ENCODE results near the gene FHOD3.
"Not testable (repeated sequence)": the region's sequence is repeated elsewhere in the genome, so short reads cannot be mapped to it uniquely, and the experiment has no call there.

Gene FHOD3

GRCh38 chr18:36546876-36547275 lies 249.4 kb downstream of the FHOD3 start:
- no peaks in the 10 kb centered on the region for H3K9me3 ChIP-seq (ENCODE audit: low read length)
- no peaks in the 10 kb centered on the region for H3K4me1 ChIP-seq (ENCODE audit: insufficient read depth, low read length)
- H3K27ac ChIP-seq (ENCODE audit: low read depth, low read length): no peak overlapping the region
- H3K9ac ChIP-seq (ENCODE audit: low read length): no peak overlapping the region
- H3K36me3 ChIP-seq (ENCODE audit: insufficient read depth, low read length): no peaks in the 10 kb centered on the region
- H3K27me3 ChIP-seq (ENCODE audit: control insufficient read depth in 1 of 2, insufficient read depth in 2 of 2, low read length in 2 of 2): no peaks in the 10 kb centered on the region
- no peak overlapping the region for H3K4me3 ChIP-seq (ENCODE audit: low read depth in 1 of 2, low read length in 2 of 2)

DNA sequence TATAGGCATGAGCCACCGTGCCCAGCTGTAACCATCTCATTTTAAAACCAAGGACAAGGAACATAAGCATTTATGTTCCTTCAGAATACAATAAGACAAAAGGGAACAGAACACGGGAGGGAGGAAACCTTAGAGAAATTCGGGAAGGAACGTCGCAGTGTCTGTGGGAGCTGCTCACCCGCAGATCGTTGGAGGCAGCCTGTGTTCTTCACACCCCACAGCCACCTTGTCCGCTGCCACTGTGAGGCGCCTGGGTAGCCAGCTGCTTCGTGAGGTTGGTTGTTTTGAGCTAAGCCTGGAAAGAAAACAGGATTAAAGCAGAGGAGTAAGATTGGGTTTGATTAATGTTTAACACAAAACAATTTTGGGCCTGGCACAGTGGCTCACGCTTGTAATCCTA lies 250.0 kb downstream of the FHOD3 start:
- H3K9me3 ChIP-seq (ENCODE audit: low read length): no peaks in the 10 kb centered on the region
- no peaks in the 10 kb centered on the region for H3K27me3 ChIP-seq (ENCODE audit: control insufficient read depth in 1 of 2, insufficient read depth in 2 of 2, low read length in 2 of 2)
- H3K4me1 ChIP-seq (ENCODE audit: insufficient read depth, low read length): no peaks in the 10 kb centered on the region
- no peak overlapping the region for H3K27ac ChIP-seq (ENCODE audit: low read depth, low read length)
- no peak overlapping the region for H3K4me3 ChIP-seq (ENCODE audit: low read depth in 1 of 2, low read length in 2 of 2)
- no peaks in the 10 kb centered on the region for H3K36me3 ChIP-seq (ENCODE audit: insufficient read depth, low read length)
- H3K9ac ChIP-seq (ENCODE audit: low read length): no peak overlapping the region

DNA sequence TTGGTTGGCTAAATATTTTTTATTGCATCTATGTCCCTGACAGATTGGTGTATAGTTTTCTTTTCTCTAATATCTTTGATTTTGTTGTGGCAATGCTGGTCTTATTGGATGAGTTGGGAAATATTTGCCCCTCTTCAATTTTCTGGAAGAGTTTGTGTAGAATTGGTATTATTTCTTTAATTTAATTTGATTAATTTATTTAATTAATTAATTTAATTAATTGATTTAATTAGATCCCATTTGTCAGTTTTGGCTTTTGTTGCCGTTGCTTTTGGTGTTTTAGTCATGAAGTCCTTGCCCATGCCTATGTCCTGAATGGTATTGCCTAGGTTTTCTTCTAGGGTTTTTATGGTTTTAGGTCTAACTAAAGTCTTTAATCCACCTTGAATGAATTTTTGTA lies 253.8 kb downstream of the FHOD3 start:
- not testable (repeated sequence) for H3K27ac ChIP-seq (ENCODE audit: low read depth, low read length); H3K4me3 ChIP-seq (ENCODE audit: low read depth in 1 of 2, low read length in 2 of 2); H3K36me3 ChIP-seq (ENCODE audit: insufficient read depth, low read length); H3K9me3 ChIP-seq (ENCODE audit: low read length); H3K27me3 ChIP-seq (ENCODE audit: control insufficient read depth in 1 of 2, insufficient read depth in 2 of 2, low read length in 2 of 2); H3K4me1 ChIP-seq (ENCODE audit: insufficient read depth, low read length); H3K9ac ChIP-seq (ENCODE audit: low read length)

- no peak overlapping the region for H3K27ac ChIP-seq (ENCODE audit: low read depth, low read length)
- H3K9ac ChIP-seq (ENCODE audit: low read length): no peak overlapping the region
- H3K4me1 ChIP-seq (ENCODE audit: insufficient read depth, low read length): no peaks in the 10 kb centered on the region
- H3K27me3 ChIP-seq (ENCODE audit: control insufficient read depth in 1 of 2, insufficient read depth in 2 of 2, low read length in 2 of 2): no peaks in the 10 kb centered on the region
- no peaks in the 10 kb centered on the region for H3K9me3 ChIP-seq (ENCODE audit: low read length)
- no peaks in the 10 kb centered on the region for H3K36me3 ChIP-seq (ENCODE audit: insufficient read depth, low read length)
- H3K4me3 ChIP-seq (ENCODE audit: low read depth in 1 of 2, low read length in 2 of 2): no peak overlapping the region
Measured at GRCh38 chr18:36558234-36558633, 260.7 kb downstream of the FHOD3 start.

GRCh38 chr18:36559149-36559857 lies 261.8 kb downstream of the FHOD3 start:
- Histone ChIP-seq H3K9me3 (ENCODE audit: low read length) (no peaks in the 10 kb centered on the region), H3K27me3 (ENCODE audit: control insufficient read depth in 1 of 2, insufficient read depth in 2 of 2, low read length in 2 of 2) (no peaks in the 10 kb centered on the region), H3K27ac (ENCODE audit: low read depth, low read length) (no peak overlapping the region), H3K36me3 (ENCODE audit: insufficient read depth, low read length) (no peaks in the 10 kb centered on the region), H3K9ac (ENCODE audit: low read length) (no peak overlapping the region), H3K4me1 (ENCODE audit: insufficient read depth, low read length) (no peaks in the 10 kb centered on the region), H3K4me3 (ENCODE audit: low read depth in 1 of 2, low read length in 2 of 2) (no peak overlapping the region)

GRCh38 chr18:36560187-36560586 lies 262.7 kb downstream of the FHOD3 start:
- H3K9ac ChIP-seq (ENCODE audit: low read length): no peak overlapping the region
- no peak overlapping the region for H3K4me3 ChIP-seq (ENCODE audit: low read depth in 1 of 2, low read length in 2 of 2)
- H3K27me3 ChIP-seq (ENCODE audit: control insufficient read depth in 1 of 2, insufficient read depth in 2 of 2, low read length in 2 of 2): no peaks in the 10 kb centered on the region
- H3K4me1 ChIP-seq (ENCODE audit: insufficient read depth, low read length): no peaks in the 10 kb centered on the region
- no peaks in the 10 kb centered on the region for H3K9me3 ChIP-seq (ENCODE audit: low read length)
- no peak overlapping the region for H3K27ac ChIP-seq (ENCODE audit: low read depth, low read length)
- no peaks in the 10 kb centered on the region for H3K36me3 ChIP-seq (ENCODE audit: insufficient read depth, low read length)

DNA sequence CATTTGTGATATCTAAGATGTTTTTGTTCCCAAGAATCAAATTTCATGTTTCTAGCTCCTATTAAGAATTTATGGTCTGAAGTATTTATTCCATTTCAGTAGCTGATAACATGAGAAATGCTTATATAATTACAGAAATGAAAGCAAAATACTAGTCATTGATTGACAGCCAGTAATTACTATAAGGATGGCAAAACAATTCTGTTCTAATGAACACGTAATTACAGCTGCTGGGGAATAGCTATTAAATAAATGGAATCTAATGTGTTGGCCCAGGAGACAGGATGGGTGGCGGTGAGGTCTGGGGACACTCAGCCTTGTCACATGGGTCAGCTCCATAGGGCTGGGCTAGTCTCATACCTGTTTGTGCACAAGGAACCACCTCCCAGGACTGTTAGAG lies 263.5 kb downstream of the FHOD3 start:
- H3K4me1 ChIP-seq (ENCODE audit: insufficient read depth, low read length): no peaks in the 10 kb centered on the region
- H3K36me3 ChIP-seq (ENCODE audit: insufficient read depth, low read length): no peaks in the 10 kb centered on the region
- H3K4me3 ChIP-seq (ENCODE audit: low read depth in 1 of 2, low read length in 2 of 2): no peak overlapping the region
- no peak overlapping the region for H3K9ac ChIP-seq (ENCODE audit: low read length)
- H3K27me3 ChIP-seq (ENCODE audit: control insufficient read depth in 1 of 2, insufficient read depth in 2 of 2, low read length in 2 of 2): no peaks in the 10 kb centered on the region
- H3K27ac ChIP-seq (ENCODE audit: low read depth, low read length): no peak overlapping the region
- H3K9me3 ChIP-seq (ENCODE audit: low read length): no peaks in the 10 kb centered on the region

DNA sequence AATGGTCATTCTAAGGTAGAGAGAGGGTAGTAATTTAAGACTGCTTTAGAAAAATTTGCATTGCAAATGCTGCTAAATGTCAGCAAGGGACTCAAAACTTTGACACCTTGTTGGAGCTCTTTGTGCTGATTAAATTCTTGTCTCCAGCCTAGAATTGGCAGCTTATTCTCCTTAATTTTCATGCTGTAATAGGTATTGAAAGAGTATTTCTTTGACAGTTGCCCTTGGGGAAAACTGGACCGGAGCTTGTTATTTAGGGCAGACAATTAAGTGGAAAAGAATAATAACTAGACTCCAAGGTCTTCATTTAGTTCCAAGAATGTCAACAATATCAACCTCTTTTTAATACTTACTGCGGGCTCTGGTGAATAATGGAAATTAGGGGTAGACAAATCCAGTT lies 267.3 kb downstream of the FHOD3 start:
- no peaks in the 10 kb centered on the region for H3K36me3 ChIP-seq (ENCODE audit: insufficient read depth, low read length)
- H3K27me3 ChIP-seq (ENCODE audit: control insufficient read depth in 1 of 2, insufficient read depth in 2 of 2, low read length in 2 of 2): no peaks in the 10 kb centered on the region
- no peaks in the 10 kb centered on the region for H3K4me1 ChIP-seq (ENCODE audit: insufficient read depth, low read length)
- no peak overlapping the region for H3K4me3 ChIP-seq (ENCODE audit: low read depth in 1 of 2, low read length in 2 of 2)
- H3K27ac ChIP-seq (ENCODE audit: low read depth, low read length): no peak overlapping the region
- no peak overlapping the region for H3K9ac ChIP-seq (ENCODE audit: low read length)
- H3K9me3 ChIP-seq (ENCODE audit: low read length): no peaks in the 10 kb centered on the region

- Histone ChIP-seq H3K27me3 (ENCODE audit: control insufficient read depth in 1 of 2, insufficient read depth in 2 of 2, low read length in 2 of 2) (no peaks in the 10 kb centered on the region), H3K4me1 (ENCODE audit: insufficient read depth, low read length) (no peaks in the 10 kb centered on the region), H3K27ac (ENCODE audit: low read depth, low read length) (no peak overlapping the region), H3K9ac (ENCODE audit: low read length) (no peak overlapping the region), H3K36me3 (ENCODE audit: insufficient read depth, low read length) (no peaks in the 10 kb centered on the region), H3K9me3 (ENCODE audit: low read length) (no peaks in the 10 kb centered on the region), H3K4me3 (ENCODE audit: low read depth in 1 of 2, low read length in 2 of 2) (no peak overlapping the region)
Measured at GRCh38 chr18:36567800-36568199, 270.3 kb downstream of the FHOD3 start.

- H3K4me1 ChIP-seq (ENCODE audit: insufficient read depth, low read length): no peaks in the 10 kb centered on the region
- no peak overlapping the region for H3K27ac ChIP-seq (ENCODE audit: low read depth, low read length)
- no peaks in the 10 kb centered on the region for H3K27me3 ChIP-seq (ENCODE audit: control insufficient read depth in 1 of 2, insufficient read depth in 2 of 2, low read length in 2 of 2)
- no peaks in the 10 kb centered on the region for H3K36me3 ChIP-seq (ENCODE audit: insufficient read depth, low read length)
- H3K9ac ChIP-seq (ENCODE audit: low read length): no peak overlapping the region
- no peak overlapping the region for H3K4me3 ChIP-seq (ENCODE audit: low read depth in 1 of 2, low read length in 2 of 2)
- H3K9me3 ChIP-seq (ENCODE audit: low read length): no peaks in the 10 kb centered on the region
Measured at GRCh38 chr18:36568487-36568886, 271.0 kb downstream of the FHOD3 start.

- H3K27me3 ChIP-seq (ENCODE audit: control insufficient read depth in 1 of 2, insufficient read depth in 2 of 2, low read length in 2 of 2): no peaks in the 10 kb centered on the region
- no peaks in the 10 kb centered on the region for H3K4me1 ChIP-seq (ENCODE audit: insufficient read depth, low read length)
- H3K27ac ChIP-seq (ENCODE audit: low read depth, low read length): no peak overlapping the region
- no peak overlapping the region for H3K4me3 ChIP-seq (ENCODE audit: low read depth in 1 of 2, low read length in 2 of 2)
- H3K9me3 ChIP-seq (ENCODE audit: low read length): no peaks in the 10 kb centered on the region
- H3K9ac ChIP-seq (ENCODE audit: low read length): no peak overlapping the region
- H3K36me3 ChIP-seq (ENCODE audit: insufficient read depth, low read length): no peaks in the 10 kb centered on the region
Measured at GRCh38 chr18:36572135-36572856, 274.8 kb downstream of the FHOD3 start.

DNA sequence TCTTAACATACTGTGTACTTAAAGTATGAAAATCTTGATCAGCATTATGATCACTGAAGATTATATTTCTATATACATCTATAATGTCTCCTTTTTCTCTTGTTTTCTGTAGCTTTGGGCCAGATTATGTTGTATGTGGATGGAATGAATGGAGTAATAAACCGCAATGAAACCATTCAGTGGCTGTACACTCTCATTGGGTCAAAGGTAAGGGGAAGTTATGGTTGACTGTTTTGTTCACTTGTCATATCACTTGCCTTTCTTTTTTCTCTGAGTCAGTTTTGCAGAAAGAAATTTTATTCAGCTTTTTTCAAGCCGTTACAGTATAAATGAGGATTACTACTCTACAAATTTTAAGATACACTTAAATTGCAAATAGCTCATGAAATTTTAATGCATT lies 278.8 kb downstream of the FHOD3 start:
- Histone ChIP-seq H3K36me3 (ENCODE audit: insufficient read depth, low read length) (no peaks in the 10 kb centered on the region), H3K27me3 (ENCODE audit: control insufficient read depth in 1 of 2, insufficient read depth in 2 of 2, low read length in 2 of 2) (no peaks in the 10 kb centered on the region), H3K27ac (ENCODE audit: low read depth, low read length) (no peak overlapping the region), H3K4me3 (ENCODE audit: low read depth in 1 of 2, low read length in 2 of 2) (no peak overlapping the region), H3K4me1 (ENCODE audit: insufficient read depth, low read length) (peaks cover 9% of the 10 kb centered on the region), H3K9me3 (ENCODE audit: low read length) (no peaks in the 10 kb centered on the region), H3K9ac (ENCODE audit: low read length) (no peak overlapping the region)

All from muscle layer of colon (tissue), 2 donors.